ENCODE measurements around the gene RAD51AP2.

- TF ChIP-seq CTCF (IDR thresholded peaks at IDR 0.05; ENCODE audit: low read depth, low read length, poor library complexity, severe bottlenecking) (no peak), EZH2phosphoT487 (IDR thresholded peaks at IDR 0.05; ENCODE audit: borderline replicate concordance, low read length) (no peak)
Measured at GRCh38 chr2:17543131-17543660, 25.0 kb upstream of the RAD51AP2 start.

Measured in DOHH2 (cell line).